Endothelial cell of coronary artery (primary cell): ENCODE measurements around the gene GSTO2. TPM values are rescaled to one million over a fixed set of nuclear protein-coding genes. Genes with fewer than 3 reads are reported as not detected.

Experiments used
- total RNA-seq: library from RNA; depleted of rRNA; stranded (reverse); fragments of >200 nt; gene quantifications from 2 replicates; pipeline ENCODE4 v1.2.3, GENCODE V29; 2014

The GSTO2 gene
- total RNA-seq: 0.18 and 0.66 TPM in 2 replicates

DNA sequence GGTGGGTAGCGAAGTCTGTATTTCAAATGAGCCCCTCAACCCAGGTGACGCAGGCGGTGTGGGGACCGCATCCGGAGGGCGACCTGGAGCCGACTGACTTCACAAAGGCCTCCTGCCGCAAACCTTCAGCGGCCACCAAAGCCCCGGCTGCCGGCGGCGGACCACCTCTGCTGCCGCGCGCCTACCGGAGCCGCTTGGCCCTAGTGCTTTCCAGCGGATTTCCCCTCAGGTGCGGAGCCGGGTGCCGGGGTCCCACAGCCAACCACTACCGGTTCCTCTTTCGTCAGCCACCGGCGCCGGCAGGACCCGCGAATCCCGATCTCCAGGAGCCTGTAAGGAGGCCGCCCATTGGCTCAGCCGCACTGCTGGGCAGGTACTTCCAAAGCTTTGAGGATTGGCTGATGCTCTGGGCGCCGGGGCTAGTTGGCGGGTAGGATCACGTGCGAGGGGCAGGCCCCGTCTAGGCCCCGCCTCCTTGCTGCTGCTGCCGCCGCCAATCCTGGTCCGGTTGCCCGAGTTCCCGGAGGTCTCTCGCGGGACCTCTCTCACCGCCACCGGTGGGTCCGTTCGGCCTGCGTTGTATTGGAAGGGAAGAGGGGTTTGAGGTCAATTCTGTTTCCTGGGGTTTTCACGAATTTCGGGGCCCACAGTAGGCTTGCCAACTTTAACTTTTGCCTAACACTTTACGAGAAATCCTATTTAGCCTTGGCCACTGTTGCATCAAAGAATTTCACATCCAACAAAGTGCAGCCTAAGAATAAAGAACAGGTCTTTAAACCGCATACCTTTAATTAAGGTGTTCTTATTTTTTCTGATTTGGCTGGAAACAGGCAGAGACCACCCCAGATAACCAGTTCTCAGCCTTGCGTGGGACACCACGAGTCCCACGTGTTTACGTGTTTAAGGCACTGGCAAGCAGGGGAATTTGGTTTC is at the start of gene GSTO2:
Gene GSTO2, plus strand, starts transcription at position 472 of the 933 bp plus-strand sequence. CDS start 5,732 bp downstream, outside the sequence.

DNA sequence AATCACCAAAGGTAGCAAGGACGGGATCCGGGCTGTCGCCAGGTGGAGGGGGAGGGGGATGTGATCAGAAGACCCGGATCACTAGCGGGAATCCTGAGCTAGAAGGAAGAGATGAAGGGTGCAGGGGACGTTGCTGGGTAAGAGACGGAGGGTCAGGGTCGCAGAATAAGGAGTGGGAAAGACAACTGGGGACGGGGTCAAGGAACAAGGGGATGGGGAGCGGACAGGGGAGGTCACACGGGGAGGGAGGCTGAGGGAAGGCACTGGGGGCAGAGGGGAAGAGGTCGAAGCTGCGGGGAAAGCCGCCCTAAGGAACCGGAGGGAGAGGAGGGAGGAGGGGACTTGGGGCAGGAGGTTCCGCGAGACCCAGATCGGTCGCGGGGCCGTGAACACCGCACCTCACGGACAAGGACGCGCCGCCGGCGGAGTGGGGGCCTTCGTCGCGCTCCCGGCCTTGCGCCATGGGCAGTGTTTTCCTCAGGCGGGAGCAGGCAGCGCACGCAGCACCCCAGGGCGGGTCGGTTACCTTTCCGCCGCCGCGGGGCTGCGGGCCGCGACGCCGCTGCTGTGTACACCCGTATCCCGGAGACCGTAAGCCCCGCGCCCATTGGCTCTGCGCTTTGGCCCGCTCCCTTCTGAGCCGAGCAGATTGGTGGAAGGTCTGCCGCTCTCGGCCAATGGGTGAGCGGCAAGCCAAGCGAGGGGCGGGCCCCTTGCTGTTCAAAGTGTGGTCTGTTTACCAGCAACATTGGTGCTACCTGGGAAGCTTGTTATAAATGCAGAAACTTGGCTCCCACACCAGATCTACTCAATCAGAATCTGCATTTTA is 37.0 kb upstream of the GSTO2 start, which contains the start of gene CFAP43:
Gene CFAP43, minus strand, starts transcription at position 581 of the 829 bp plus-strand sequence. Its CDS starts 118 bp downstream, at position 463.

DNA sequence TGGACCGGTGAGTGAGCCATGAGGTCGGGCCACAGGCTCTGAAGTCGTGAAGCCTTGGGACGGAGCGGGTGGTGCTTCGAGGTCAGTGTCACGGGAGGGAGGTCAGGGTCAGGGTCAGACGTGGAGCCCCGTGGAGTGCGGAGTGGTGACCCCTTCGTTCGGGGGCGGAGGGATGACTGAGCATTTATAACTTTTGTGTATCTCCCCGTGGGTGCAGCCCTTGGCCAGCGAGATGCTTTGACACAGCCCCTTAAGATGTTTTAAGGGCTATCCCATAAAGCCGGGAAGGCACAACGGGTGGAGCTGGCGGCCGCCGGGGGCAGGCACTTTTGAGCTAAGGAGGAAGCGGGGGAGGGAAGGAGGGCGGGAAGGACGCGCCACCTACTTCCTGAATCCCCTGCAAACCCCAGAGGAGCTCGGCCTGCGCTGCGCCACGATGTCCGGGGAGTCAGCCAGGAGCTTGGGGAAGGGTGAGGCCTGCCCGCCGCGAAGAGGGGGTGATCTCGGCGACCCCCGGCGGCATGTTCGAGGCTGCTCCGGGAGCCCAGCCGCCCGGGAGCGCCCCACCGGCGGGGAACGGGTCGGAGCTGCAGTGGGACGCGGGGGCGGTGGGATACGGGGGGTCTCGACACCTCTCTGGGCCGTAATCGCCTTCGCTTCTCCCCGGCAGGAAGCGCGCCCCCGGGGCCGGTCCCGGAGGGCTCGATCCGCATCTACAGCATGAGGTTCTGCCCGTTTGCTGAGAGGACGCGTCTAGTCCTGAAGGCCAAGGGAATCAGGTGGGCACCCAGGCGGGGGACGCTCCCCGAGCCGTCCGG is 14.3 kb upstream of the GSTO2 start, which contains the start of gene GSTO1:
Gene GSTO1, plus strand, starts transcription at position 400 of the 818 bp plus-strand sequence. Its CDS starts 37 bp downstream, at position 437.

DNA sequence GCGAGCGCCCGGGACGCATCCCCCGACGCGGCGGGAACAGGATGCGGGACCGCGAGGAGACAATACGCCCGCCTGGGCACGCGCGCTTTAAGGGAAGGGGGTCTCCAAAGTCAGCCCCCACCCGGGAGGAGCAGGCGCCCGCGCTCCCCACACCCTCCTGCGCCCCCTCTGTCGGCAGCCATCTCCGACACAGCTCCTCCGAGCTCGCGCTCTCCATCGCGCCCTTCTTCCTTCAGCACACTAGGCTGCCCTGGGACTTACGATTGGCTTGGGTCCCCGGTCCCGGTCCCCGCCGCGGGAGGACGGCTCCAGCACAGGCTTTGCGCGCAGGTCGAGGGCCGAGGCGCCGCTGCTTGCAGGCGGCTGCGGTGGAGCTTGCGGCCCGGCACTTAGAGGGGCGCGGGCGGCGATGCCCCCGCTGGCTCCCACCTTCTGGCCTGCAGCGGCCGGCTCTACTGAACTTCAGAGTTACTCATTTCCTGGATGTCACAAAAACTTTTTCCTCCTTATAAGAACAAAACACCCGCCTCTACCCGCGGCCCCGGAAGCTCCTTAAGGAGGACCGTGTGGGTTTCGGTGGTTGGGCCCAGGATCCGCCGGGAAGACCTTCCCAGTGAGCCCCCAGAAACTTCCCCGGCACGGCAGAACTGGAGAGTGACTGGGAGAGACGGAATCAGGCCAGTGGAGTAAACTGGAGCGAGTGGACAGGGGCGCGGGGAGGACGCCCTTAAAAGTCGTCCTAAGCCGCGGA is 69.2 kb downstream of the GSTO2 start, which contains the start of gene ITPRIP:
Gene ITPRIP, minus strand, starts transcription at position 481 of the 751 bp plus-strand sequence. CDS start 22,414 bp downstream, outside the sequence.

DNA sequence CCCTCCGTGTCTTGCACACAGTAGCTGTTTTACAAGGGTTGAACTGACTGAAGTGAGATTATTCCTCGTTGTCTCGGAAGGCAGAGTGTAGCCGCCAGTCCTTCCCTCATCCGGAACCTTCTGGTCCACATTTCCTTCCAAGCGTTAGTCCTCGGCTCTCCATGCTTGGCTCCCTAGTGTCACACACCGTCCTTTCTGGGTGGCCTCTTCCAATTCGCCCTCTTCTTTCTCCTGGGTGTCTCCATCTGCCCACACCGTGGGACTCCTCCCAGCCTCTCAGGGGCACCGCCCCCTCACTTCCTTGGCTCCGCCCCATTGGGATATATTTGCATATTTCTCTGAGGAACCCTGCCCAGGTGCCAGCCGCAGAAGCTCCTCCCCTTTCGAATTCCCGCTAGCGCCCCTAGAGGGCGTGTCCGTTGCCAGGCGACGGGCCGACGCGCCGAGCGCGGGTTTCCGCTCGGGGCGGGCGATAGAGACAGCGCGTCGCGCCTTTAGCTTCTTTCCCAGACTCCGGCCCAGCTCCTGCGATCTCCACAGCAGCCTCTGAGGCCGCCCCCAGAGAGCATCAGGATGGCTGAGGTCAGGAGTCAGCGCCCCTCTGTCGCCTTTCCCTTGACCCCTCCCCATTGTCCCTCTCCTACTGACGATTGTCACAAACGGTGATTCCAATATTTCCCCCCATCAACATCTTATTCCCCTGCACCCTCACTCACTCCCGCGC is 84.5 kb downstream of the GSTO2 start, which contains the start of gene CFAP58:
Gene CFAP58, plus strand, starts transcription at position 509 of the 724 bp plus-strand sequence. Its CDS starts 65 bp downstream, at position 574.

Other genes with a start within 250 kb of the GSTO2 start
- gene COL17A1, start 183.3 kb upstream of the GSTO2 start, total RNA-seq: 2.2 and 5.4 TPM in 2 replicates
- gene SFR1, start 147.0 kb upstream of the GSTO2 start, total RNA-seq: 7.3 and 10.4 TPM in 2 replicates
- gene CFAP43, start 36.8 kb upstream of the GSTO2 start, total RNA-seq: under 0.01 and 0.09 TPM in 2 replicates
- gene GSTO1, start 14.3 kb upstream of the GSTO2 start, total RNA-seq: 173 and 245 TPM in 2 replicates
- 15.4 and 31.4 TPM in 2 replicates for gene ITPRIP, start 69.3 kb downstream of the GSTO2 start, total RNA-seq
- 0.56 and 0.63 TPM in 2 replicates for gene CFAP58, start 84.6 kb downstream of the GSTO2 start, total RNA-seq